Astrocyte of the cerebellum (primary cell): ENCODE measurements around the gene ZNF367.

Experiments
- DNase-seq: peaks from one replicate; pipeline ENCODE4 v3.0.0-alpha.2; 2011; ENCODE audit warnings: low read depth
- H3K4me3 ChIP-seq: 2 replicates; pipeline ENCODE4 v1.5.1; 2011; ENCODE audit warnings: mild to moderate bottlenecking, low read depth, low read length, moderate library complexity
- CTCF ChIP-seq: IDR thresholded peaks from 2 replicates; pipeline ENCODE4 v1.5.1; 2012; ENCODE audit warnings: low read length, low read depth, moderate library complexity, mild to moderate bottlenecking; ENCODE audit errors: missing control alignments
- in situ Hi-C: cut with HindIII; loops from 2 replicates; pipeline ENCODE4 v1.10.0; 2017; ENCODE audit warnings: low sequenced_read_pairs

ZNF367 gene

GRCh38 chr9:96449845-96450612 lies 31.9 kb upstream of the ZNF367 start, which contains the start of gene HABP4:
TSS of gene HABP4 (plus strand) at chr9:96450169. CDS start at chr9:96450280, 111 bp downstream.
- peak within 1 kb of the TSS; percentile 66 for H3K4me3 ChIP-seq
- in situ Hi-C loops: no loop called here
- no peak for TF ChIP-seq CTCF
- DNase-seq: peak; percentile 81

- in situ Hi-C loops: no loop called here
- no peak for TF ChIP-seq CTCF
- peak overlapping the region; percentile 66 for H3K4me3 ChIP-seq
- no peak for DNase-seq
Measured at GRCh38 chr9:96449523-96449844, 31.3 kb upstream of the ZNF367 start.

GRCh38 chr9:96448546-96449170 lies 30.5 kb upstream of the ZNF367 start:
- H3K4me3 ChIP-seq: no peak overlapping the region
- no peak for TF ChIP-seq CTCF
- no peak for DNase-seq
- in situ Hi-C loops: no loop called here

GRCh38 chr9:96447406-96447805 lies 29.2 kb upstream of the ZNF367 start:
- TF ChIP-seq CTCF: no peak
- no peak for DNase-seq
- in situ Hi-C loops: no loop called here
- no peak overlapping the region for H3K4me3 ChIP-seq

GRCh38 chr9:96442491-96442890 lies 24.3 kb upstream of the ZNF367 start:
- H3K4me3 ChIP-seq: no peak overlapping the region
- TF ChIP-seq CTCF: no peak
- in situ Hi-C loops: no loop called here
- DNase-seq: no peak

- in situ Hi-C loops: no loop called here
- DNase-seq: no peak
- TF ChIP-seq CTCF: peak; percentile 22
- no peak overlapping the region for H3K4me3 ChIP-seq
Measured at GRCh38 chr9:96441798-96442445, 23.8 kb upstream of the ZNF367 start.
